SK-N-SH (cell line): Measurements from ENCODE around the gene AP4M1.

Source experiments
- EZH2phosphoT487 ChIP-seq: fragments of 200-600 bp; sonication (generic); IDR thresholded peaks from 2 replicates; pipeline ENCODE4 v1.6.1; 2017; ENCODE audit warnings: low read depth, mixed run types, mild to moderate bottlenecking, antibody characterized with exemption, moderate library complexity, borderline replicate concordance
- FOXJ3 ChIP-seq: sonication (generic); formaldehyde crosslinking; IDR thresholded peaks from 2 replicates; pipeline ENCODE4 v1.5.1; 2020; ENCODE audit warnings: mild to moderate bottlenecking, missing genetic modification reagents
- GABPA ChIP-seq: IDR thresholded peaks from 2 replicates; pipeline ENCODE4 v1.4.0; 2012; ENCODE audit warnings: low read depth, mild to moderate bottlenecking
- JUND ChIP-seq: IDR thresholded peaks from 2 replicates; pipeline ENCODE4 v1.4.0; 2012
- MXI1 ChIP-seq: IDR thresholded peaks from 2 replicates; pipeline ENCODE4 v1.6.1; 2012; ENCODE audit warnings: mild to moderate bottlenecking, low read depth, low read length, improper control_type of control experiment
- NFIC ChIP-seq: IDR thresholded peaks from 2 replicates; pipeline ENCODE4 v1.4.0; 2012; ENCODE audit warnings: borderline replicate concordance
- POLR2AphosphoS5 ChIP-seq: IDR thresholded peaks from 2 replicates; pipeline ENCODE4 v1.6.1; 2012; ENCODE audit warnings: low read depth, low read length
- YY1 ChIP-seq: IDR thresholded peaks from 2 replicates; pipeline ENCODE4 v1.4.0; 2012; ENCODE audit warnings: low read depth, mild to moderate bottlenecking
- TF ChIP-seq, protein P1 (sequence below): fragments of 150-350 bp; IDR thresholded peaks from 2 replicates; pipeline ENCODE4 v1.6.1; 2017; ENCODE audit warnings: antibody characterized with exemption, low read length, low read depth, borderline replicate concordance
- TF ChIP-seq, protein P2 (sequence below): fragments of 200-600 bp; sonication (generic); IDR thresholded peaks from 2 replicates; pipeline ENCODE4 v1.6.1; 2017; ENCODE audit warnings: antibody characterized with exemption, mild to moderate bottlenecking, moderate library complexity

DNA sequence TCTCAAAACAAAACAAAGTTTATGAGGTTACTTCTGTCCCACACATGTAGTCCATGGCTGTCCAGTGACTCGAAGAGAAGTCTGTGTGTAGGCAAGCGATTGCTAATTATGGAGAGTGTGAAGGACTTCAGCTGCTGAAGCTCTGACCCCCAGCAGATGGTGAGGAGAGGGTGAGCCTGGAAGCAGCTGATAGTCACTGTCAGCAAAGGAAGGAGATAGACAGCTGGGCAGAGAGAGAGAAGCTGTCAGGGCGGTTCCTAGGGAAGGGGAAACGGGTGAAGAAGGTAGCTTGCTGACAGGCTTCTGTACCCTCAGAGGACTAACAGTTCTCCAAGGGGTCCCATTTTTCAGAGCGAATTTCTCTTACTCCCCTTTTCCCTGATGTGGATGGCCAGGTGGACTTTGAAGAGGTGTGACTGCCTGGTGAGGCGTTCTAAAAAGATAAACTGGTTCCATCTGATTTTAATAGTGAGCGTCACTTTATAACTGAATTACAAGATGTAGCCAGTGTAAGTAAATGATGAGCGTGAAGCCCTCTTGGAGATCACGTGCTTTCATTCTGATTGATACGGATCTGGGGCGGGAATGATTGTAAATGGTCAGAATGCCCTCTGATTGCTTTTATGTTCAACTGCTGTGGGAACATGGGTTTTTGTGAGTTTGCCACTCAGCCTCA is 39.8 kb upstream of the AP4M1 start:
- TF ChIP-seq, protein P1, sequence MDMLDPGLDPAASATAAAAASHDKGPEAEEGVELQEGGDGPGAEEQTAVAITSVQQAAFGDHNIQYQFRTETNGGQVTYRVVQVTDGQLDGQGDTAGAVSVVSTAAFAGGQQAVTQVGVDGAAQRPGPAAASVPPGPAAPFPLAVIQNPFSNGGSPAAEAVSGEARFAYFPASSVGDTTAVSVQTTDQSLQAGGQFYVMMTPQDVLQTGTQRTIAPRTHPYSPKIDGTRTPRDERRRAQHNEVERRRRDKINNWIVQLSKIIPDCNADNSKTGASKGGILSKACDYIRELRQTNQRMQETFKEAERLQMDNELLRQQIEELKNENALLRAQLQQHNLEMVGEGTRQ, result no peak
- TF ChIP-seq FOXJ3, result no peak
- TF ChIP-seq, protein P2, sequence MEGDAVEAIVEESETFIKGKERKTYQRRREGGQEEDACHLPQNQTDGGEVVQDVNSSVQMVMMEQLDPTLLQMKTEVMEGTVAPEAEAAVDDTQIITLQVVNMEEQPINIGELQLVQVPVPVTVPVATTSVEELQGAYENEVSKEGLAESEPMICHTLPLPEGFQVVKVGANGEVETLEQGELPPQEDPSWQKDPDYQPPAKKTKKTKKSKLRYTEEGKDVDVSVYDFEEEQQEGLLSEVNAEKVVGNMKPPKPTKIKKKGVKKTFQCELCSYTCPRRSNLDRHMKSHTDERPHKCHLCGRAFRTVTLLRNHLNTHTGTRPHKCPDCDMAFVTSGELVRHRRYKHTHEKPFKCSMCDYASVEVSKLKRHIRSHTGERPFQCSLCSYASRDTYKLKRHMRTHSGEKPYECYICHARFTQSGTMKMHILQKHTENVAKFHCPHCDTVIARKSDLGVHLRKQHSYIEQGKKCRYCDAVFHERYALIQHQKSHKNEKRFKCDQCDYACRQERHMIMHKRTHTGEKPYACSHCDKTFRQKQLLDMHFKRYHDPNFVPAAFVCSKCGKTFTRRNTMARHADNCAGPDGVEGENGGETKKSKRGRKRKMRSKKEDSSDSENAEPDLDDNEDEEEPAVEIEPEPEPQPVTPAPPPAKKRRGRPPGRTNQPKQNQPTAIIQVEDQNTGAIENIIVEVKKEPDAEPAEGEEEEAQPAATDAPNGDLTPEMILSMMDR, result no peak
- TF ChIP-seq MXI1, result no peak
- TF ChIP-seq YY1, result no peak
- TF ChIP-seq GABPA, result no peak
- TF ChIP-seq EZH2phosphoT487, result no peak
- no peak for TF ChIP-seq JUND
- TF ChIP-seq NFIC, result no peak
- no peak for TF ChIP-seq POLR2AphosphoS5
